SU-DHL-6 (cell line): ENCODE data around the gene DUSP22.

Experiments
- EZH2phosphoT487 ChIP-seq: fragments of 200-600 bp; sonication (generic), shearing (Covaris generic); conservative IDR thresholded peaks from 2 replicates; pipeline ENCODE4 v1.6.1; 2018; ENCODE audit warnings: mild to moderate bottlenecking, antibody characterized with exemption, low read length, moderate library complexity, mixed read lengths
- TF ChIP-seq, protein P1 (sequence below): fragments of 200-600 bp; sonication (generic); IDR thresholded peaks from one replicate; pipeline ENCODE4 v1.5.1; 2017; ENCODE audit warnings: antibody characterized with exemption, mild to moderate bottlenecking, low read length, moderate library complexity; ENCODE audit not compliant: insufficient read depth, poor library complexity, severe bottlenecking

DNA sequence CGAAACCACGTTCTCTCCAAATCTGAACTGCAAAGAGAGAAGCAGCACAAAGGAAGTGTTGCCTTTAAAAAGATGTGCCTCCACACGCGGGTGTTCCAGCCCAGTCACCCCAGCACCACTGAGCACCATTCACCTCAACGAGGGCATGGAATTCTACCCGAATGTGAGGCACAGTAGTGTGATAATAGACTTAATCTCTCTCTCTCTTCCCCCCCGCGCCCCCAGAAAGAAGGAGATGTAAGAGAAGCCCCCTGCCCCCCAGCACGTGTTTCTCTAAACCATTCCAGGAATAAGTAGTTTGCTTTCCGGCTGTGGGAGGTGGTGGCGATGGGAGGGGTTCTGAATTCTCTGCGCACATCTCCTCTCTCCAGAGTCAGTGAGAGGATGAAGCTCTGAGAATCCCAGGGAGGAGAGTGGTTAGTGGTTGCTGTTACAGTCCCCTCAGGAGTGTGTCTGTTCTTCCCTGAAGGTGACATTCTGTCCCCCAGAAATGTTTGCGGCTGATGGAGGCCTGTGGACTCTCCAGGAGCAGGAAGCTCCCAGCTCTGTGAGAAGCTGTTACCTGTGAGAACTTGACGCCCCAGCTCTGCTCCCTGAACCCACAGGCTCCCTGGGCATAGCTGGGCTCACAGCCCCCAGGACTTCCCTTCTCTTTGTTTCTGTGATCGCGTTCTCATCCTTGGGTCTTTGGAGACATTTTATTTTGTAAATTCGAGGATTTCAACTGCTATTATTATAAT is 75.8 kb downstream of the DUSP22 start:
- TF ChIP-seq, protein P1, sequence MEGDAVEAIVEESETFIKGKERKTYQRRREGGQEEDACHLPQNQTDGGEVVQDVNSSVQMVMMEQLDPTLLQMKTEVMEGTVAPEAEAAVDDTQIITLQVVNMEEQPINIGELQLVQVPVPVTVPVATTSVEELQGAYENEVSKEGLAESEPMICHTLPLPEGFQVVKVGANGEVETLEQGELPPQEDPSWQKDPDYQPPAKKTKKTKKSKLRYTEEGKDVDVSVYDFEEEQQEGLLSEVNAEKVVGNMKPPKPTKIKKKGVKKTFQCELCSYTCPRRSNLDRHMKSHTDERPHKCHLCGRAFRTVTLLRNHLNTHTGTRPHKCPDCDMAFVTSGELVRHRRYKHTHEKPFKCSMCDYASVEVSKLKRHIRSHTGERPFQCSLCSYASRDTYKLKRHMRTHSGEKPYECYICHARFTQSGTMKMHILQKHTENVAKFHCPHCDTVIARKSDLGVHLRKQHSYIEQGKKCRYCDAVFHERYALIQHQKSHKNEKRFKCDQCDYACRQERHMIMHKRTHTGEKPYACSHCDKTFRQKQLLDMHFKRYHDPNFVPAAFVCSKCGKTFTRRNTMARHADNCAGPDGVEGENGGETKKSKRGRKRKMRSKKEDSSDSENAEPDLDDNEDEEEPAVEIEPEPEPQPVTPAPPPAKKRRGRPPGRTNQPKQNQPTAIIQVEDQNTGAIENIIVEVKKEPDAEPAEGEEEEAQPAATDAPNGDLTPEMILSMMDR, result no peak
- no peak for TF ChIP-seq EZH2phosphoT487
